ENCODE data around the gene ATP5F1A.
A peak's percentile ranks its signal among the peaks of the same experiment; 100 is the strongest.

The ATP5F1A gene

DNA sequence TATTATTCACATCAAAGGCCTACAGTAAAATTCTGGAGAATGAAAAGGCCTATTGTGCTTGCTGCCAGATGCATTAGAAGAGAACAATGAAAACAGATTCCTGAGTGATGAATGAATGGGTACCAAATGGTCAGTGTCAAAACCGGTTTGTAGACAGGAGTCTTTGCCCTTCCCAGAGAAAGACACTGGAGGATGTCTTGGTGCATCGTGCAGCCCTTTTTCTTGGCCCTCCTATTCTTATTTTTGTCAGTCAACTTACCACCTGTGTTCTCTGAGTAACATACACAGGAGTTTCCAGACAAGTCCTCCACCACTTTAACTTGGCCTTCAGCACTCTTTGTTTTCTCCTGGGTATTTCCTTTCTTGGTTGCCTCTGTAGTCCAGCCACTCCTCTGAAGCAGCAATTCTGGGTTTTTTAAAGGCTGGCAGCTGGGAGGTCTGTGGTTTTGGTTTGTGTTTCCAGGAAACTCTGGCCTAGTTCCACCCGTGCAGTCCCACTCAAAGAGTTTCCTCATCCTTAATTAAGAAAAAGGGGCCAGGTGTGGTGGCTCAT, 55.4 kb downstream of the ATP5F1A start:
- peak; percentile 61 for DNase-seq

DNA sequence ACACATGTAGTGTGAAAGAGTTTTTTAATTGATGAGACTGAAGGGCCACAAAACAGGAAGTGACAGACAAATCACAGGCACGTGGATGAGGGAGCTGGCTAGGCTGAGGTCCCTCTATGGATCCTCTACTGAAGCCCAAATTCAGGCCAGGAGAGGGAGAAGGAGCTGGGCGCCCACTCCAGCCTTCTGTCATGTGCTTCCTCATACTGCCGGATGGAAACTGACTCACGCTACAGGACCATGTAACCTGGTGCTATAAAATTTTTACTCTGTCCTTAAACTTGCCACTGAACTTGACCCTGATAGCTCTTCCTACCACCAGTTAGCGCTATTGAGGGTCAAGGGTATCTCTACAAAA, 57.4 kb downstream of the ATP5F1A start:
- no peak for DNase-seq

DNA sequence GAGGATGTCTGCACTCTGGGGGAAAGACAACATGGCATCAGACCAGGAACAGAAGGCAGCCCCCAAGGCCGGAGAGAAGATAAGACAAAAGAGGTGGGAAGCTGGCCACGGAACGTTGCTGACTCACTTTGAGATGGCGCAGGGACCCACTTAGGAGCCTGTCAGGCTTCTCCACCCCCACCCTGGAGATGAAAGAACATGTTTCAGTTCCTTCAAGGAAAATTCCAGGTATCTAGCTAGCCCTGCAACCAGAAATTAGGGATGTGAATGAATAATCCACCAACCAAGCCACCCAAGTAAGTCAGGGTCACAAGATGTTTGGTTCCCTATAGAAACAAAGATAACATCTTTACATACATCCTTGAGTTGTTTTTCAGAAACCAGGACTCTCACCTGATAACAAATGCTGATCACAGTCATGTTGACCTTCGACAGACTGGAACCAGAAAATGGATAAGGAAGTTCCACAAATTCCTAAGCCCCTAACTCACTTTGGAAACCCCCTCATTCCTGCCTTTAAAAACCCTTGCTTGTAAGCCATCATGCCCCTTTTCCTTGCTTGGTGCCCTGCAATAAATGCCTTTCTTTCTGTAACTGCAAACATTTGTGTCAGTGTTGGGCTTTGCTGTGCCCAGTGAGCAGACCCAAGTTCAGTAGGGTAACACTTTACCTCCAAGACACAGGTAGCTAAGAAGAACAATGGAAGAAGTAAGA, 57.9 kb downstream of the ATP5F1A start:
- DNase-seq, result no peak

DNA sequence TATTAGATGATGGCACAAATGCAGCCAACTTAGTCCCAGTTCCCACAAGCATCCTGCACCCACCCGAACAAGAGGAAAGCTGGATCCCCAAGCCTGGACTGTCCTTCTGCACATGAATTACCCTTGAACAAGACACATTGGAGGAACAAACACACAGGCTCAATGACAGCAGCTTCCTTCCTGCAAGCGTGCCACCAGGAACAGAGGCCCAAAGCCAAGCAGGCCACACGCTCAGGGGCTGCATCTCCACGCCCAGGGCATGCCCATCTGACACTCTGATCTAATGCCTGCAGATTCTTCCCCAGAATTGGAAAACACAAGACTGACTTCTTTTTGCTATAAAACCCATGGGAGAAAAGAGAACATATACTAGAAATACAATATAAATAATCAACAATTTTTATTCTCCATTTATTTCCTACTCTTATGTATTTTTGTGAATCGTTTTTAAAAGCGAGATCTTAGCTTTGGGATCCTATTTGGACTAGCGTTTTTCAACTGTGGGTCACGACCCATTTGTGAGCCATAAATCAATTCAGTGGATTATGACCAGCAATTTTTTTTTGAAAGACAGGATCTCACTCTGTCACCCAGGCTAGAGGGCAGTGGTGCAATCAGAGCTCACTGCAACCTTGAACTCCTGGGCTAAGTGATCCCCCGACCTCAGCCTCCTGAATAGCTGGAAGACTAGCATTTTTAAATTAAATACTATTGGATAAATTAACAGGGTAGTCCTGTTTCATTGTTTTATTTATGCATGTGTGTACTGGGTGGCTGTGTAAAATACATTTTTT, 60.4 kb downstream of the ATP5F1A start:
- no peak for DNase-seq

DNA sequence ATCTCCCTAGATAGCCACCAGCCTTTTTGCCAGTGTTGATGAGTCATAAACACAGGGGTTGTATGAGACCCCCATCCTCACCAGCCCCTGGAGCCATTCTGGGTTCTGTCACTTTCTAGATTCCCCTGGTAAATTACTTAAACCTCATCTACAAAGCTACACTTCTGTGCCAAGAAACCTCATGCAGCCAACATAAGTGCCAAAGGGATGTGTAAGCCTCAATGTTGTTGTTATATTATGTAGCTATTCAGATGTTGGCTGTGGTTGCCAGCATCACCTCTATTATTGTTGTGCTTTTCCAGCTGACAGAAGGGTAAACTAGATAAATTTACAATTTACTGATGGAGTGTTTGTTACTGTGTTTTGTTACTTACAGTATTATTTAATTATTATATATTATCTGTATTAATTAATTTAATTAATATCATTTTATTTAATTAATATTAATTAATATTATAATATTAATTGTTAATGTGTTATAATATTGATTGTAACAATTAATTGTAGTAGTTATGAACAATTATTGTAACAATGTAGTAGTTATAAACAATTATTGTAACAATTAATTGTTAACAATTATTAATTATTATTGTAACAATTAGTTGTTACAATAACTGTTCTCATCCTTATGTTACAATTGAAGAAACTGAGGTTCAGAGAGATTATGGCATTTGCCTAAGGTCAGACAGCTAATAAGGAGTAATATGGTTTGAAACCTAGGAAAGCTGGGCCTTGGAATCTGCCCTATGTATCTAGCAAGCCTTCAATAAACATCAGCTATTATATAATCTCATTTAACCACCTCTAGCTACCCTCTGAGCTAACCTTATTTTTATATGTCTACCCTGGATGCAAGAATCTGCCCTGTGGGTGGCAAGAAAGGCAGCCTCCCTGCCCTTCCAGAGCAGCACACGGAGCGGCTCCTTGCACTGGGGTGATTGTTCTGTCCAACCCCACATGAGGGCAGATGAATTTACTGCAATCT, 62.1 kb downstream of the ATP5F1A start:
- DNase-seq, result no peak

DNA sequence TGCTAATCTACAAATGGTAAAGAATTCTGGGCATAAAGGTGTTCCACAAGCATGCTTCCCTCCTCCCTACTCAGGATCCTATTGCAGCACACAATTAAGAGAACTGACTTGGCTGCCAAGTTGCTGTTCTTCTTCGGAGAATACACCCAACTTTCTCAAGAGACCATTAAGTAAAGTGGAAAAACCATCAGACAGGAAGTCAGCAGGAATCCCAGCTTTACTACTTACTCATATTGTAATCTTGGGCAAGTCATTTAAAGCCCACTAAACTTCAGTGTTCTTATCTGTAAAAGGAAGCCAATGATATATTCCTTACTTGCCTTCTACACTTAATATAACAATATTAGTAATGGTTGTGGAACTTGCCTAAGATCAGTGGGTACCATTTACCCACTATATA, 63.9 kb downstream of the ATP5F1A start:
- DNase-seq, result no peak

DNA sequence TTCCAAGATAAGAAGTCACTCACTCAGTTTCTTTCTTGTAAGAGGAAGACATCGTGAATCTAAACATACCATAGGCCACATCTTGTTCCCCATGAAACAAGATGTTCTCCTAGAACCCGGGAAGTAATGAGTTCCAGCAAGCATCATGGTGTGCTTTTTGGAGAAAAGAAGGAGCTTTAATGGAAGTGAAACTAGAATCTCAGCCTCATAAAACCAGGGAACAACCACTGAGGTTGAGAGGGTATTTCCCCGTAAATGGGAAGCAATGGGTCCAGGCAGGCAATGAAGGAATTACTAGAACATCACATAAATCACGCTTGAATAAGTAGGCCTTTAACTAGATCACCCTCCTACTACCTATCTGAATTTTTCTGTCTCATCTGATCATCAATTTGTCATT, 66.4 kb downstream of the ATP5F1A start:
- DNase-seq, result no peak

Data from GDM1 (cell line).